Left ventricle myocardium inferior (tissue), 1 donor: Measurements from ENCODE around the gene GABRB3. TPM values are rescaled to one million over a fixed set of nuclear protein-coding genes. Genes with fewer than 3 reads are reported as not detected.

ENCODE experiments used
- DNase-seq: peaks from one replicate; pipeline ENCODE4 v3.0.0-alpha.2; 2020
- H3K27ac ChIP-seq: fragments of 200-600 bp; replicated peaks from 2 replicates; pipeline ENCODE4 v1.8.0; 2021
- H3K27me3 ChIP-seq: fragments of 200-600 bp; 2 replicates; pipeline ENCODE4 v1.8.0; 2021; ENCODE audit warnings: low read depth
- H3K36me3 ChIP-seq: fragments of 200-600 bp; 2 replicates; pipeline ENCODE4 v1.8.0; 2021
- H3K4me1 ChIP-seq: fragments of 200-600 bp; 2 replicates; pipeline ENCODE4 v1.8.0; 2021
- H3K4me3 ChIP-seq: fragments of 200-600 bp; 2 replicates; pipeline ENCODE4 v1.8.0; 2021; ENCODE audit warnings: mild to moderate bottlenecking, moderate library complexity
- H3K9me3 ChIP-seq: fragments of 200-600 bp; replicated peaks from 2 replicates; pipeline ENCODE4 v1.8.0; 2021
- intact Hi-C: fragments of 100-400 bp; cut with micrococcal nuclease; formaldehyde crosslinking; loops from one replicate; pipeline ENCODE4 v1.11.0; 2022
- total RNA-seq: library from RNA; stranded (reverse); fragmentation: NEBNext Ultra II Directional; extraction: Animal tissue kit (Norgen Biotek cat#: 25700); gene quantifications from one replicate; pipeline ENCODE4 v1.2.1, GENCODE V29; 2021
- TF ChIP-seq, protein P1 (sequence below): fragments of 200-600 bp; IDR thresholded peaks from 2 replicates; pipeline ENCODE4 v1.8.0; 2021; ENCODE audit warnings: antibody characterized with exemption, mild to moderate bottlenecking, borderline replicate concordance
- donor health status: DM: no; HTN: yes; CAD: no; lungs with severe emphysema.

GABRB3 gene
- total RNA-seq, 1 donor from 2014 or later, result 2.4 TPM

DNA sequence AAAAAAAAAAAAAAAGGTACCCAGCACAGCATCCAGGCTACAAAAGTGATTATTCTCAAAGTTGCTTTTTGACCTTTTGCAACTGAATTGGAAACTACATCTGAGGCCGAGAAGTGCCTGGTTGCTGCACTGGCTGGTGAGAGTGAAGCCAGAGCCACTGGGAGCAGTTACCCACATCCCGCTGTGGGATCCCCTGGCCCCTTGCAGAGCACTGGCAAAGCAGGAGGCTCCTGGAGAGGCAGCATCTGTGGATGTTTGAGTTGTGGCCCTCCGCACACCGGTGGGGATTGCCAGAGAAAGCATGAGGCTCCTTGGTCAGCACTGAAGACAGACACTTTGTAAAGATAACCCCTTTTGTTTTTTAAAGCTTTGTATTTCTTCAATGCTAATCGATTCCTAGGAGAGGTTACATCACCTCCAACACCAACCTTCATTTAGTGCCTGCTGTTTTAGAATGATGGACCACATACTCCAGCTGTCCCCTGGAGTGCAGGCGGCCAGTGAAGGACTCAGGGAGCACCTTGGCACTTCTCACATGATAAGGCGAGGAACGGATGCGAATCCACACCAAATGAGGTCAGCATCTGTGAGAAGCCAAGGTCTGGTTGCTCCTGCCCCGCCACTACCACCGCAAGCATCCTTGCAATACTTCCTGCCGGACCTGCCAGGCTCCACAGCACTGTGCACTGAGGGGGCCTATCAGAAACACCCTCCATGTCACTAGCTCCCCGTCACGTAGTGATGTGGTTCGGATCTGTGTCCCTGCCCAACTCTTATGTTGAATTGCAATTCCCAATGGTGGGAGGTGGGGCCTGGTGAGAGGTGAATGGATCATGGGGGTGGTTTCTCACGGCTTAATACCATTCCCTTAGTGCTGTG is 256.5 kb downstream of the GABRB3 start:
- no peaks in the 10 kb centered on the region for H3K36me3 ChIP-seq
- TF ChIP-seq, protein P1, sequence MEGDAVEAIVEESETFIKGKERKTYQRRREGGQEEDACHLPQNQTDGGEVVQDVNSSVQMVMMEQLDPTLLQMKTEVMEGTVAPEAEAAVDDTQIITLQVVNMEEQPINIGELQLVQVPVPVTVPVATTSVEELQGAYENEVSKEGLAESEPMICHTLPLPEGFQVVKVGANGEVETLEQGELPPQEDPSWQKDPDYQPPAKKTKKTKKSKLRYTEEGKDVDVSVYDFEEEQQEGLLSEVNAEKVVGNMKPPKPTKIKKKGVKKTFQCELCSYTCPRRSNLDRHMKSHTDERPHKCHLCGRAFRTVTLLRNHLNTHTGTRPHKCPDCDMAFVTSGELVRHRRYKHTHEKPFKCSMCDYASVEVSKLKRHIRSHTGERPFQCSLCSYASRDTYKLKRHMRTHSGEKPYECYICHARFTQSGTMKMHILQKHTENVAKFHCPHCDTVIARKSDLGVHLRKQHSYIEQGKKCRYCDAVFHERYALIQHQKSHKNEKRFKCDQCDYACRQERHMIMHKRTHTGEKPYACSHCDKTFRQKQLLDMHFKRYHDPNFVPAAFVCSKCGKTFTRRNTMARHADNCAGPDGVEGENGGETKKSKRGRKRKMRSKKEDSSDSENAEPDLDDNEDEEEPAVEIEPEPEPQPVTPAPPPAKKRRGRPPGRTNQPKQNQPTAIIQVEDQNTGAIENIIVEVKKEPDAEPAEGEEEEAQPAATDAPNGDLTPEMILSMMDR, result no peak
- H3K4me3 ChIP-seq, result no peak overlapping the region
- H3K4me1 ChIP-seq, result no peaks in the 10 kb centered on the region
- intact Hi-C loops, result no loop called here
- H3K27ac ChIP-seq, result no peak overlapping the region
- H3K9me3 ChIP-seq, result no peaks in the 10 kb centered on the region
- H3K27me3 ChIP-seq, result no peaks in the 10 kb centered on the region
- DNase-seq, result no peak

DNA sequence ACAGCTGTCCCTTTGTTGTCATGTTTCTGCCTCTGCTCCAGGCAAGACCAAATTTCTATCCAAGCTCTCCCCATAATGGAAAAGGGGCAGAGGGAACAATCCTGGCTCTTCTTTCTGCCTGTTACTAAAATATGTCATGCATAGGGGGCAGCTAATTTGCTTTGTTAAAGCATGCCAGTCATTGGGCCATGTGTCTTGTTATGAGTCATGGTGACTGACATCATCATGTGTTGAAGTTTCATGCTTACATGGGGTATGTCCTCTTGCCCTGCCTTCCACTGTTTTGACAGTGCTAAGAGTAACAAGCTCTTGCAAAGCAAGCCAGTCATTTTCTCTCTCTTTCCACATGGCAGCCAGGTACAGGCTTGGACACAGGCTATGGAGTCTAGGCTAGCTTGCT is 268.9 kb downstream of the GABRB3 start:
- intact Hi-C loops, result loop anchor here (10.0 kb wide), 1 partner anchor 69 kb away; no protein-coding TSS in a partner anchor
- Histone ChIP-seq H3K36me3 (no peaks in the 10 kb centered on the region), H3K4me1 (peaks cover 6% of the 10 kb centered on the region), H3K9me3 (no peaks in the 10 kb centered on the region), H3K4me3 (no peak overlapping the region), H3K27ac (no peak overlapping the region), H3K27me3 (no peaks in the 10 kb centered on the region)
- TF ChIP-seq, protein P1, result no peak
- DNase-seq, result no peak

Other genes starting within 250 kb of the GABRB3 start
- gene GABRA5, start 94.0 kb upstream of the GABRB3 start, total RNA-seq, result not detected
- gene GABRG3, start 198.1 kb upstream of the GABRB3 start, total RNA-seq, result not detected